ENCODE measurements around the gene REG4. TPM values are rescaled to one million over a fixed set of nuclear protein-coding genes. Genes with fewer than 3 reads are reported as not detected.
"Not testable (repeated sequence)": the region's sequence is repeated elsewhere in the genome, so short reads cannot be mapped to it uniquely, and the experiment has no call there.

REG4 gene
- polyA plus RNA-seq, 3 donors, result not detected

GRCh38 chr1:119831027-119831426 lies 19.8 kb upstream of the REG4 start:
- Histone ChIP-seq H2AFZ (ENCODE audit: insufficient read depth, low read depth, low read length, poor library complexity, severe bottlenecking) (no peak overlapping the region), H3K9ac (ENCODE audit: insufficient read depth, low read length, poor library complexity, severe bottlenecking) (no peak overlapping the region), H3K9me3 (replicated peaks in 1 of 2; ENCODE audit: control insufficient read depth in 1 of 2, insufficient read depth in 1 of 2, low read length in 2 of 2) (no peaks in the 10 kb centered on the region), H3K4me3 (replicated peaks in 1 of 3; ENCODE audit: low read depth in 2 of 3, low read length in 3 of 3) (no peak overlapping the region), H4K20me1 (ENCODE audit: insufficient read depth, low read length) (no peaks in the 10 kb centered on the region), H3K27ac (ENCODE audit: low read depth in 1 of 2, low read length in 2 of 2) (no peak overlapping the region), H3K27me3 (ENCODE audit: control insufficient read depth in 2 of 2, insufficient read depth in 2 of 2, low read length in 2 of 2) (no peaks in the 10 kb centered on the region), H3K36me3 (replicated peaks in 1 of 2; ENCODE audit: control insufficient read depth in 1 of 2, insufficient read depth in 2 of 2, low read length in 2 of 2) (no peaks in the 10 kb centered on the region), H3K4me2 (replicated peaks; ENCODE audit: extremely low read depth, low read length, poor library complexity, severe bottlenecking) (no peak overlapping the region), H3K4me1 (ENCODE audit: control insufficient read depth in 1 of 2, insufficient read depth in 2 of 2, low read length in 2 of 2) (no peaks in the 10 kb centered on the region), H3K79me2 (ENCODE audit: insufficient read depth, low read length) (no peaks in the 10 kb centered on the region)
- H3K36me3 Mint-ChIP-seq, result no peaks in the 10 kb centered on the region
- no peak for DNase-seq
- no peak overlapping the region for H3K27ac Mint-ChIP-seq
- H3K4me1 Mint-ChIP-seq, result no peaks in the 10 kb centered on the region
- H3K4me3 Mint-ChIP-seq, result no peak overlapping the region
- peaks cover 0 to 3% (median 0%) of the 10 kb centered on the region in 3 donors for H3K27me3 Mint-ChIP-seq (ENCODE audit: low read depth in 3 of 3)
- peaks cover 0 to 3% (median 0%) of the 10 kb centered on the region in 7 donors for H3K9me3 Mint-ChIP-seq
- intact Hi-C loops (cut with micrococcal nuclease), result no loop called here
- no peak for TF ChIP-seq CTCF (IDR thresholded peaks at IDR 0.05)
- no CpG with 5 or more reads among the region's 3 CpGs for WGBS (ENCODE audit: insufficient coverage)

- no peak for TF ChIP-seq CTCF (IDR thresholded peaks at IDR 0.05)
- no peaks in the 10 kb centered on the region for H4K20me1 ChIP-seq (ENCODE audit: insufficient read depth, low read length)
- no peaks in the 10 kb centered on the region for H3K36me3 ChIP-seq (replicated peaks in 1 of 2; ENCODE audit: control insufficient read depth in 1 of 2, insufficient read depth in 2 of 2, low read length in 2 of 2)
- no peaks in the 10 kb centered on the region for H3K27me3 ChIP-seq (ENCODE audit: control insufficient read depth in 2 of 2, insufficient read depth in 2 of 2, low read length in 2 of 2)
- 100% methylated on average over 4 of the region's 4 CpGs for WGBS (ENCODE audit: insufficient coverage)
- H3K36me3 Mint-ChIP-seq, result no peaks in the 10 kb centered on the region
- DNase-seq, result no peak
- H3K4me1 ChIP-seq (ENCODE audit: control insufficient read depth in 1 of 2, insufficient read depth in 2 of 2, low read length in 2 of 2), result no peaks in the 10 kb centered on the region
- H3K9ac ChIP-seq (ENCODE audit: insufficient read depth, low read length, poor library complexity, severe bottlenecking), result no peak overlapping the region
- no peak overlapping the region for H3K27ac ChIP-seq (ENCODE audit: low read depth in 1 of 2, low read length in 2 of 2)
- H3K27ac Mint-ChIP-seq, result no peak overlapping the region
- no peaks in the 10 kb centered on the region for H3K9me3 ChIP-seq (replicated peaks in 1 of 2; ENCODE audit: control insufficient read depth in 1 of 2, insufficient read depth in 1 of 2, low read length in 2 of 2)
- H2AFZ ChIP-seq (ENCODE audit: insufficient read depth, low read depth, low read length, poor library complexity, severe bottlenecking), result no peak overlapping the region
- no peak overlapping the region for H3K4me2 ChIP-seq (replicated peaks; ENCODE audit: extremely low read depth, low read length, poor library complexity, severe bottlenecking)
- no peaks in the 10 kb centered on the region for H3K4me1 Mint-ChIP-seq
- H3K79me2 ChIP-seq (ENCODE audit: insufficient read depth, low read length), result no peaks in the 10 kb centered on the region
- H3K4me3 ChIP-seq (replicated peaks in 1 of 3; ENCODE audit: low read depth in 2 of 3, low read length in 3 of 3), result no peak overlapping the region
- peaks cover 0 to 1% (median 0%) of the 10 kb centered on the region in 3 donors for H3K27me3 Mint-ChIP-seq (ENCODE audit: low read depth in 3 of 3)
- peaks cover 0 to 3% (median 0%) of the 10 kb centered on the region in 7 donors for H3K9me3 Mint-ChIP-seq
- no peak overlapping the region for H3K4me3 Mint-ChIP-seq
- intact Hi-C loops (cut with micrococcal nuclease), result no loop called here
These were observed 18.4 kb upstream of the REG4 start for GRCh38 chr1:119829625-119830024.

GRCh38 chr1:119829006-119829405 lies 17.7 kb upstream of the REG4 start:
- H3K4me2 ChIP-seq (replicated peaks; ENCODE audit: extremely low read depth, low read length, poor library complexity, severe bottlenecking); intact Hi-C loops (cut with micrococcal nuclease); H3K9me3 Mint-ChIP-seq; H3K4me3 Mint-ChIP-seq; H2AFZ ChIP-seq (ENCODE audit: insufficient read depth, low read depth, low read length, poor library complexity, severe bottlenecking); H3K36me3 ChIP-seq (replicated peaks in 1 of 2; ENCODE audit: control insufficient read depth in 1 of 2, insufficient read depth in 2 of 2, low read length in 2 of 2); DNase-seq; H3K27me3 Mint-ChIP-seq (ENCODE audit: low read depth in 3 of 3); H3K4me1 Mint-ChIP-seq; H3K4me1 ChIP-seq (ENCODE audit: control insufficient read depth in 1 of 2, insufficient read depth in 2 of 2, low read length in 2 of 2); H3K9ac ChIP-seq (ENCODE audit: insufficient read depth, low read length, poor library complexity, severe bottlenecking); H4K20me1 ChIP-seq (ENCODE audit: insufficient read depth, low read length); H3K79me2 ChIP-seq (ENCODE audit: insufficient read depth, low read length); H3K27me3 ChIP-seq (ENCODE audit: control insufficient read depth in 2 of 2, insufficient read depth in 2 of 2, low read length in 2 of 2); H3K4me3 ChIP-seq (replicated peaks in 1 of 3; ENCODE audit: low read depth in 2 of 3, low read length in 3 of 3); H3K27ac Mint-ChIP-seq; H3K9me3 ChIP-seq (replicated peaks in 1 of 2; ENCODE audit: control insufficient read depth in 1 of 2, insufficient read depth in 1 of 2, low read length in 2 of 2); H3K36me3 Mint-ChIP-seq; H3K27ac ChIP-seq (ENCODE audit: low read depth in 1 of 2, low read length in 2 of 2): not testable (repeated sequence)

Measured in CD14-positive monocyte (primary cell).